ENCODE results near the gene UBXN10.

DNA sequence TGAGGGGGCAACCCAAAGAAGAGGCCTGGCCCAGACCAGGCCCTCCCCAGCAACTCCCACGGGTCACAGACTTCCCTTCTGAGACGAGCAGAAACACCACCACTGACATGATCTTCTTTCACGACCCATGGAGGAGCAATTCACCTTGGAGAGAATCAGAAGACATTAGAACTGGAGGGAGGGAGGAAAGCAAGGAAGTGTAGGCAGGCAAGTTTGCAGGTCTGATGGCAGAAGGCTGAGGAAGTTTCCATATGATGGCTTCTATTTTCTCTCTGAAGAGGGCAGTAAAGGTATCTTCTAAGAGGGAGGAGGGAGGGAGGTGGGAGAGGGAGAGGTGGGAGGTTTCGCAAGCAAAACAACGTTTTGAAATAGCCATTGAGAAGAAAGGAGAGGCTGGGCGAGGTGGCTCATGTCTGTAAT, 1.4 kb upstream of the UBXN10 start:
- TF ChIP-seq, protein P1, sequence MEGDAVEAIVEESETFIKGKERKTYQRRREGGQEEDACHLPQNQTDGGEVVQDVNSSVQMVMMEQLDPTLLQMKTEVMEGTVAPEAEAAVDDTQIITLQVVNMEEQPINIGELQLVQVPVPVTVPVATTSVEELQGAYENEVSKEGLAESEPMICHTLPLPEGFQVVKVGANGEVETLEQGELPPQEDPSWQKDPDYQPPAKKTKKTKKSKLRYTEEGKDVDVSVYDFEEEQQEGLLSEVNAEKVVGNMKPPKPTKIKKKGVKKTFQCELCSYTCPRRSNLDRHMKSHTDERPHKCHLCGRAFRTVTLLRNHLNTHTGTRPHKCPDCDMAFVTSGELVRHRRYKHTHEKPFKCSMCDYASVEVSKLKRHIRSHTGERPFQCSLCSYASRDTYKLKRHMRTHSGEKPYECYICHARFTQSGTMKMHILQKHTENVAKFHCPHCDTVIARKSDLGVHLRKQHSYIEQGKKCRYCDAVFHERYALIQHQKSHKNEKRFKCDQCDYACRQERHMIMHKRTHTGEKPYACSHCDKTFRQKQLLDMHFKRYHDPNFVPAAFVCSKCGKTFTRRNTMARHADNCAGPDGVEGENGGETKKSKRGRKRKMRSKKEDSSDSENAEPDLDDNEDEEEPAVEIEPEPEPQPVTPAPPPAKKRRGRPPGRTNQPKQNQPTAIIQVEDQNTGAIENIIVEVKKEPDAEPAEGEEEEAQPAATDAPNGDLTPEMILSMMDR (IDR thresholded peaks at IDR 0.05) = no peak
- no peak for TF ChIP-seq POLR2A (IDR thresholded peaks at IDR 0.05)

Measured in breast epithelium (tissue), 3 donors.